Measurements from ENCODE around the gene PSMB9. TPM values are rescaled to one million over a fixed set of nuclear protein-coding genes. Genes with fewer than 3 reads are reported as not detected.
A peak's percentile ranks its signal among the peaks of the same experiment; 100 is the strongest.

PSMB9 gene
- total and polyA plus RNA-seq, 2 experiments from 2014 or later, result 3.3 TPM; not detected in 1

DNA sequence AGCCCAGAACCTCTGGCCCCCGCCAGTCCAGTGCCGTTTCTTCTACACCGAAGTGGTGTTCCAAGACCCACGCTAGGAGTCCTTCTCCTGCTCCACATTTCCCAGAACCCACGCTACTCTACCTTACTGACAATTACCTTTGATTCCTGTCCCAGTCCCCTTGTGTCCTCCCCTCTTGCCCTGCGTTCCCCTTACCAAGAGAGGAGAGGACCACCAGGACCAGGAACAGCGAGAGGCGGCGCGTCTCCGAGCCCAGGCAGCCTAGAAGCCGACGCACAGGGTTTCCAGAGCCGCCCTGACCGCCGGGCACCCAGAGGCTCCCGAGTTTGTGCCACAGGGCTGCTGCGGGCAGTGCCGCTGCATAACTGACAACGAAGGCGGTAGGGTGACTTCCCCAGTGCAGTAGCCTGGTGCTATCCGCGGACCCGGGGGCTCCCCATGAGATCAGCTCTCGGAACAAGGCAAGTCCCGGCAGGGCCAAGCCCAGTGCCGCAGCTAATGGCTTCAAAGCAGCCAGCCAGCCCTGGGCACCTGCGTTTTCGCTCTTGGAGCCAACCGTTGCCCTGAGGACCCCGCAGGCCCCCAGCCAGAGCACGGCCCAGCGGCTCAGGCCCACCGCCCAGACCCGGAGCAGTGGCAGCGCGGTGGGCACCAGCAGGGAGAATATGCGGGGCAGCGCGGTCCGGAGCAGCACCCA, 1.0 kb upstream of the PSMB9 start:
- peak overlapping the region; percentile 79 for H2AFZ ChIP-seq
- no peak for TF ChIP-seq EZH2phosphoT487 (IDR thresholded peaks at IDR 0.05; ENCODE audit: low read depth, severe bottlenecking, unreplicated experiment)
- TF ChIP-seq, protein P1, sequence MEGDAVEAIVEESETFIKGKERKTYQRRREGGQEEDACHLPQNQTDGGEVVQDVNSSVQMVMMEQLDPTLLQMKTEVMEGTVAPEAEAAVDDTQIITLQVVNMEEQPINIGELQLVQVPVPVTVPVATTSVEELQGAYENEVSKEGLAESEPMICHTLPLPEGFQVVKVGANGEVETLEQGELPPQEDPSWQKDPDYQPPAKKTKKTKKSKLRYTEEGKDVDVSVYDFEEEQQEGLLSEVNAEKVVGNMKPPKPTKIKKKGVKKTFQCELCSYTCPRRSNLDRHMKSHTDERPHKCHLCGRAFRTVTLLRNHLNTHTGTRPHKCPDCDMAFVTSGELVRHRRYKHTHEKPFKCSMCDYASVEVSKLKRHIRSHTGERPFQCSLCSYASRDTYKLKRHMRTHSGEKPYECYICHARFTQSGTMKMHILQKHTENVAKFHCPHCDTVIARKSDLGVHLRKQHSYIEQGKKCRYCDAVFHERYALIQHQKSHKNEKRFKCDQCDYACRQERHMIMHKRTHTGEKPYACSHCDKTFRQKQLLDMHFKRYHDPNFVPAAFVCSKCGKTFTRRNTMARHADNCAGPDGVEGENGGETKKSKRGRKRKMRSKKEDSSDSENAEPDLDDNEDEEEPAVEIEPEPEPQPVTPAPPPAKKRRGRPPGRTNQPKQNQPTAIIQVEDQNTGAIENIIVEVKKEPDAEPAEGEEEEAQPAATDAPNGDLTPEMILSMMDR (IDR thresholded peaks at IDR 0.05; ENCODE audit: poor library complexity), result no peak
- no peak for TF ChIP-seq EZH2 (IDR thresholded peaks at IDR 0.05; ENCODE audit: borderline replicate concordance)
- peaks cover 9% of the 10 kb centered on the region for H3K4me1 ChIP-seq (ENCODE audit: insufficient read depth)
- H3K36me3 ChIP-seq (replicated peaks; ENCODE audit: insufficient read depth, low read depth), result no peaks in the 10 kb centered on the region
- H3K79me2 ChIP-seq, result no peaks in the 10 kb centered on the region
- WGBS (ENCODE audit: low lambda C conversion rate, missing lambda C conversion rate), result 3% methylated on average over 41 of the region's 41 CpGs
- peak overlapping the region; percentile 100 for H3K4me2 ChIP-seq
- DNase-seq (ENCODE audit: low spot score), result peak; percentile 60
- no peaks in the 10 kb centered on the region for H4K20me1 ChIP-seq (ENCODE audit: insufficient read depth, poor library complexity, severe bottlenecking)
- peaks cover 35% of the 10 kb centered on the region for H3K27me3 ChIP-seq
- H3K27ac ChIP-seq, result peak overlapping the region; percentile 91
- H3K4me3 ChIP-seq, result peak overlapping the region; percentile 68
- no peaks in the 10 kb centered on the region for H3K9me3 ChIP-seq (ENCODE audit: low read depth)
- no peaks in the 10 kb centered on the region for H3K9me2 ChIP-seq (replicated peaks; ENCODE audit: insufficient read depth)

DNA sequence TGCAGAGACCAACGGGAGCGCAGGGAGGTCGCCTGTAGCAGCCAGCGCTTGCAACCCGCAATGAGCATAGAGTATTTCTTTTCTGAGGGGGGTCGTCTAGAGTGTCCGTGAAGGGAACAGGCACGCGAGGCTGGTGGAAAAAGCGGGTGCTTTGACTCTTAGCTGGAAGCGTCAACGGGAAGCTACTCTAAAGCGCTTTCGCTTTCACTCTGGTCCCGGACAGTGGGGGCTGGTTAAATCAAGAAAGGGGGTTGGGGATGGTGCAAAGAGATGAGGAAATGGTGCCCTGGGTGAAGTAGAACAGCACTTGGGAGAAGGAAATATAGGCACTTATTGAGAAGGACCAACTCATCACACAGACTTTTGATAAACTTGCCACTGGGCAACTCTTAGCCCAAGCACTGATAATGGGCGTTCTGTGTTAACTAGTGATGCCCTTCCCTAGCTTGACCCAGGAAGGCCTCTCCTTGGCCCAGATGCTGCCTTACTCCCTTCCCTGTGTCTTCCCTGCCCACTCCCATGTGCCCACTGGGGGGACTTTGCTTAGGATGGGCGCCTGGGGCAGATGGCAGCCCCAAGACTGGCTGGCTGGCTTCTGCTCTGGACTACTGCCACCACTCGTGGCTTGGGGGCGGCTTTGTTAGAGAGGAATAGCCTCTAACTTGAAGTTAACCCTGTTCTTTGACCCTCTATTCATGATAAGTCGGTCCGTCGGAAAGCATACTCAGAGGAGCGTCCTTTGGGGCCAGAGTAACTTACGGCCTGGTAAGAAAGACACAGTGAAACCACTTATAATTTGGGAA, 585 bp downstream of the PSMB9 start:
- TF ChIP-seq EZH2phosphoT487 (IDR thresholded peaks at IDR 0.05; ENCODE audit: low read depth, severe bottlenecking, unreplicated experiment), result no peak
- no peak for TF ChIP-seq EZH2 (IDR thresholded peaks at IDR 0.05; ENCODE audit: borderline replicate concordance)
- TF ChIP-seq, protein P1 (IDR thresholded peaks at IDR 0.05; ENCODE audit: poor library complexity), result no peak
- Histone ChIP-seq H3K27ac (peak overlapping the region; percentile 91), H3K36me3 (replicated peaks; ENCODE audit: insufficient read depth, low read depth) (no peaks in the 10 kb centered on the region), H3K4me2 (peak overlapping the region; percentile 100), H3K27me3 (peaks cover 35% of the 10 kb centered on the region), H3K4me1 (ENCODE audit: insufficient read depth) (peaks cover 9% of the 10 kb centered on the region), H4K20me1 (ENCODE audit: insufficient read depth, poor library complexity, severe bottlenecking) (no peaks in the 10 kb centered on the region), H3K79me2 (no peaks in the 10 kb centered on the region), H2AFZ (peak overlapping the region; percentile 79), H3K9me3 (ENCODE audit: low read depth) (no peaks in the 10 kb centered on the region), H3K9me2 (replicated peaks; ENCODE audit: insufficient read depth) (no peaks in the 10 kb centered on the region), H3K4me3 (peak overlapping the region; percentile 68)
- peak; percentile 30 for DNase-seq (ENCODE audit: low spot score)
- 39% methylated on average over 21 of the region's 24 CpGs for WGBS (ENCODE audit: low lambda C conversion rate, missing lambda C conversion rate)

DNA sequence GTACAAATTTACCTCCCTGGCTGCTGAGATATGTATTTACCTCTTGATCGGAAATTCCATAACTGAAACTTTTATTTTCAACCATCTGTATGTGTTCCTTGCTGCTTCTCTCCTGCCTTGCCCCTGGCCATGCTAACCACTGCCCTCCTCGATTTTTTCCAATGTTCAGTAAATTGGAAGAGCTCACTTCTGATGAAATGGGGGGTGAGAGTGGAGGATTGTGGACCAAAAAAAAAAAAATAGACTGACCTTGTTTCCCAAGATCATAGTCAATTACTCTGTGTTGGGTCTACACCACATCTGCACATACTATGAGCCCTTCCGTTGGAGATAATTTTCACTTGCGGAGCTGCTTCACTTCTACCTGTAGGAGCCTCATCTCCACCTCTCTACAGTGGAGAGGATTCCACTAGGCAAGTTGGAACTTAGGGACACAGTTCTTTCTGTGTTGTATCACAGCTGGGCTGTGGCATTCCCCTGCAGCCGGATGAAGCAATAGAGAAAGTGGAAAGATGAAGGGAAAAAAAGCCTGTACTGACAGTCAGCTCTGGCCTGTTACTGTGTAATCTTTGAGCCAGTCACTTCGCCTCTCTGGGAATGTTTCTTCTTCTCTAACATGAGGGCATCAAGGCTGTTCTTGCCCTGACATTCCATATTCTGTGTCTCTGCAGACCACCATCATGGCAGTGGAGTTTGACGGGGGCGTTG, 1.6 kb downstream of the PSMB9 start:
- Histone ChIP-seq H3K9me2 (replicated peaks; ENCODE audit: insufficient read depth) (no peaks in the 10 kb centered on the region), H3K27me3 (peaks cover 35% of the 10 kb centered on the region), H3K27ac (no peak overlapping the region), H2AFZ (no peak overlapping the region), H3K79me2 (no peaks in the 10 kb centered on the region), H3K4me3 (no peak overlapping the region), H3K4me2 (no peak overlapping the region), H3K4me1 (ENCODE audit: insufficient read depth) (peaks cover 9% of the 10 kb centered on the region), H4K20me1 (ENCODE audit: insufficient read depth, poor library complexity, severe bottlenecking) (no peaks in the 10 kb centered on the region), H3K9me3 (ENCODE audit: low read depth) (no peaks in the 10 kb centered on the region), H3K36me3 (replicated peaks; ENCODE audit: insufficient read depth, low read depth) (no peaks in the 10 kb centered on the region)
- no peak for DNase-seq (ENCODE audit: low spot score)
- no peak for TF ChIP-seq EZH2phosphoT487 (IDR thresholded peaks at IDR 0.05; ENCODE audit: low read depth, severe bottlenecking, unreplicated experiment)
- TF ChIP-seq, protein P1 (IDR thresholded peaks at IDR 0.05; ENCODE audit: poor library complexity), result no peak
- no peak for TF ChIP-seq EZH2 (IDR thresholded peaks at IDR 0.05; ENCODE audit: borderline replicate concordance)
- WGBS (ENCODE audit: low lambda C conversion rate, missing lambda C conversion rate), result 88% methylated on average over 8 of the region's 8 CpGs
